Measurements from ENCODE around the gene CST9. TPM values are rescaled to one million over a fixed set of nuclear protein-coding genes. Genes with fewer than 3 reads are reported as not detected.

CST9 gene
- polyA plus RNA-seq, 1 experiment: not detected

DNA sequence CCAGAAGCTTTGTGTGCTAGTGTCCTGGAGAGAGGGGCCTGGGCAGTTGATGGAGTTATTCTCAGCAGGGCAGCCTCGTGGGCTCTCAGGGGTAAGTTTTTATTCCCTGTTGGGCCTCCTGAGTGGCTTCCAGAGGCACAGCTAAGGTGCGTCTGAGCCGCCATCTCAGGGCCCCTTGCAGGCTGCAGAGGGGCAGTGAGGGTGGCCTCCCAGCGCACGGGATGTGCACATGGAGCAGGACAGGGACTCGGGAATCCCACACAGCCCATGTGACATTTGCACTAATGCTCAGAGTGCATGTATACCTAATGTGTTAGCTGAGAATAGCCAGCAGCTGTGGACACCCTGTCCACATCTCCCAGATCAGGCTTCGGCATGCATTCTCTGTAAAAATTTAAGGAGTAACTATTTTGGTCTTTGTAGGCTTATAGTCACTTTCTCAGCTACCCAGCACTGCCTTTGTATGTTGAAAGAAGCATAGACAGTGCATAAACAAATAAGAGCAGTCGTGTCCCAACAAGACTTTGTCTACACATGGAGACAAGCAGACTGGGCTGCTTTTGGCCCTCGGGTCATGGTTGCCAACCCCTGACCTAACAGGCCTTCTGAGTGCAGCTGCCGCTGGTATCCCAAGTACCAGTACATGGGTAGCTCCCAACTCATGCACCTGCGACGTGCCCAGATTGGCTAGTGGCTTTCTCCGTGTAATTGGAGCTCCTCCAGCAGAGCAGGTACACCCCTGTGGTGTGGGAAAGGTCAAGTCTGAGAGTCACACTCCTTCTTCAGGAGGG is 18.8 kb downstream of the CST9 start:
- H3K4me3 ChIP-seq (ENCODE audit: low read depth, low read length): no peak overlapping the region
- DNase-seq (ENCODE audit: low read depth): no peak
- no peaks in the 10 kb centered on the region for H3K36me3 ChIP-seq (ENCODE audit: control insufficient read depth, insufficient read depth, low read length)
- TF ChIP-seq, protein P1, sequence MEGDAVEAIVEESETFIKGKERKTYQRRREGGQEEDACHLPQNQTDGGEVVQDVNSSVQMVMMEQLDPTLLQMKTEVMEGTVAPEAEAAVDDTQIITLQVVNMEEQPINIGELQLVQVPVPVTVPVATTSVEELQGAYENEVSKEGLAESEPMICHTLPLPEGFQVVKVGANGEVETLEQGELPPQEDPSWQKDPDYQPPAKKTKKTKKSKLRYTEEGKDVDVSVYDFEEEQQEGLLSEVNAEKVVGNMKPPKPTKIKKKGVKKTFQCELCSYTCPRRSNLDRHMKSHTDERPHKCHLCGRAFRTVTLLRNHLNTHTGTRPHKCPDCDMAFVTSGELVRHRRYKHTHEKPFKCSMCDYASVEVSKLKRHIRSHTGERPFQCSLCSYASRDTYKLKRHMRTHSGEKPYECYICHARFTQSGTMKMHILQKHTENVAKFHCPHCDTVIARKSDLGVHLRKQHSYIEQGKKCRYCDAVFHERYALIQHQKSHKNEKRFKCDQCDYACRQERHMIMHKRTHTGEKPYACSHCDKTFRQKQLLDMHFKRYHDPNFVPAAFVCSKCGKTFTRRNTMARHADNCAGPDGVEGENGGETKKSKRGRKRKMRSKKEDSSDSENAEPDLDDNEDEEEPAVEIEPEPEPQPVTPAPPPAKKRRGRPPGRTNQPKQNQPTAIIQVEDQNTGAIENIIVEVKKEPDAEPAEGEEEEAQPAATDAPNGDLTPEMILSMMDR (IDR thresholded peaks at IDR 0.05; ENCODE audit: insufficient read depth, low read depth, low read length): no peak
- CTCF ChIA-PET: interaction anchor here (0.7 to 1.5 kb wide), 3 partner anchors 11 to 31 kb away, joined by 3 read pairs; no protein-coding TSS in a partner anchor
- POLR2A ChIA-PET: no interaction called here
- H3K27me3 ChIP-seq (ENCODE audit: control insufficient read depth, insufficient read depth, low read length): no peaks in the 10 kb centered on the region

DNA sequence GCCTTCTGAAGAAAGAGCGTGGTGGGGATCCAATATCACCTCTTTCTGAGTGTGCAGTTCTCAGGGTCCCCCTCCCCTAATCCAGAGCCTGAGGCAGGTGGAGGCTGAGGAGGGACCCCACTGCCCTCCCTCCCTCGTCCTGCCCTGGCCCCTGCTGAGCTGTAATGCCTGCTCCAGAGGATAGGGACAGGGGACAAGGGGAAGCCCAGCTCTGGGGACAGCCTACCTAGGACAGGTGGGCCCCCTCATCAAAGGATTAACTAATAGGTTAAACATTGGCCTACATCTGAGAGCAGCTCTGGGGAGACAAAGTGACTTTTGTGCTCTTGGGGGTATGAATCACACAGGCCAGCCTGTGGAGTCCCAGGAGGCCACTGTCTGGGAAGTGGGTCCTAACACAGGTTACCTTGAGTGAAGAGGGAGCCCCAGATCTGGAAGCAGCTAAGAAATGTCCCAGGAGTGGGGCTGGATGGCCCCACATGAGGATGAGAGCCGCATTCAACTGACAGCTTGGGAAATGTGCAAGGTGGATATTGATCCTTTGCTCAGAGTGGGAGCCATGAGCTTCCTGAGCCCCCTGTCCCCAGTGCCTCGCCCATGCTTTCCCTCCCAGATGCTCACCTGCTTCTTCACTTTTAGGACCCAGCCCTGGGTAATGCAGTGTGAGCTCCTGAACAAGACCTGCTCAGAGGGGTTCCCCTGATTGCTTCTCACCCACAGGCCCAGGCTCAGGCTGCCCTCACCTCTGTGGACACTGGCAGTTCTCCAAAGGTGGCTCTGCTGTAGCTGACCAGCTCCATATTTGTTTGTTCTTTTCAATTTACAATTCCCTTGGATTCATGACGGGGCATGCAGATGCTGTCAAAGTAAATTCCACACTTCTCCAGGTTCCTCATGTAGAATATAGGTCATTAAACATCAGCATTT is 19.6 kb downstream of the CST9 start:
- TF ChIP-seq, protein P1 (IDR thresholded peaks at IDR 0.05; ENCODE audit: insufficient read depth, low read depth, low read length): no peak
- CTCF ChIA-PET: interaction anchor here (0.8 to 1.9 kb wide), 4 partner anchors 17 to 144 kb away, joined by 3 to 7 read pairs (median 3); no protein-coding TSS in a partner anchor
- Histone ChIP-seq H3K27me3 (ENCODE audit: control insufficient read depth, insufficient read depth, low read length) (no peaks in the 10 kb centered on the region), H3K4me3 (ENCODE audit: low read depth, low read length) (no peak overlapping the region), H3K36me3 (ENCODE audit: control insufficient read depth, insufficient read depth, low read length) (no peaks in the 10 kb centered on the region)
- no peak for DNase-seq (ENCODE audit: low read depth)
- POLR2A ChIA-PET: no interaction called here

DNA sequence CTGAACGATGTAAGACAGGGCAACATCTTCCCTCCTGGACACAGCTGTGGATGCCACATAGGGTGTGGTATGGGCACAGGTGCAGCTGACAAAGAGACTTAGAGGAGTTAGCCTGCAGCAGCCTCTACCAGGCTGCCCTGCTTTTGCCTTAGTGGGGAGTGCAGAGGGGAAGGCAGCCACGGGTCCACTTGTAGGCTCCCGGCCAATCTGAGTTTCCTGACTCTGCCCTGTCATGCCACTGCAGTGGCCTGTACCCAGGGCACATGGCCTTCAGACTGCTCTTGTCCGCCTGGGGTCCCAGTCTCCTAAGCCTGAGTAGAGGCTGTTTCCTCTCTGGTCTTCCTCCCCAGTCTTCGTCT is 20.3 kb downstream of the CST9 start:
- ChIA-PET CTCF (interaction anchor here (0.8 to 1.9 kb wide), 3 partner anchors 18 to 144 kb away, joined by 3 to 7 read pairs (median 3); no protein-coding TSS in a partner anchor), POLR2A (no interaction called here)
- no peaks in the 10 kb centered on the region for H3K27me3 ChIP-seq (ENCODE audit: control insufficient read depth, insufficient read depth, low read length)
- DNase-seq (ENCODE audit: low read depth): no peak
- no peak overlapping the region for H3K4me3 ChIP-seq (ENCODE audit: low read depth, low read length)
- TF ChIP-seq, protein P1 (IDR thresholded peaks at IDR 0.05; ENCODE audit: insufficient read depth, low read depth, low read length): no peak
- no peaks in the 10 kb centered on the region for H3K36me3 ChIP-seq (ENCODE audit: control insufficient read depth, insufficient read depth, low read length)

DNA sequence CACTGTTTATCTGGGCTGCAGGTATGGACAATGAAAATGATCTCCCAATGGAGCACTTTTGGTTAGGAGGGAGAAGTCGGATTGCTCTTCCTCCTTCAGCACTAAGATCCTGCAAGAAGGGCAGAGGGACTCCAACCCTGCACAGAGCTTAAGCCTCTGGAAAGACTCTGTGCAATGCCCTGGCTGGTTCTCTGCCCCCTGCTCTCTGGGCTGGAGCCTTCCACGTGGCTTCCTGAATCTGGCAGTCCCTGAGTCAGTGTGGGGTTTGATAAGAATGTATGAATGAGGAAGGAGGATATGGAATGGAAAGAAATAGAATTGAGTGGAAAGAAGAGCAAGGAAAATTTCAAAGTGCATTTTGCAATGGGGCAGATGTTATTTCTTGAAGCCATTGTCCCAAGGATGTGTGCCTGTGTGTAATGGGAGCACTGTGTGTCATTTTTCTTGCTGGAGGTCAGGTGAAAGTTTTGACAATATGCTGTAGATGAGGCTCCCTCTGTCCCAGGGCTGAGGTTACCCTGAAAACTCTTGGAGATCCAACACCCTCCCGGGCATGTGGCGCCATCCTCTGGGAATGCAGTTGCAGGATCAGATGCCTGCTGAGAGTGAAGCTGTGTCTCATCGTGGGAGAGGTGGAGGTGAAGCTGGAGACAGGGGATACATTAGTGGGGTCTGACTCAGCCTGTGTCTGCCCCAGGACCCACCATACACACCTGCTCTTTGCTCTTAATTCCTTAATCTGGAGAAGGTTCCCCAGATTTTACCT is 21.1 kb downstream of the CST9 start:
- TF ChIP-seq, protein P1 (IDR thresholded peaks at IDR 0.05; ENCODE audit: insufficient read depth, low read depth, low read length): no peak
- ChIA-PET CTCF (interaction anchor here (0.8 to 1.9 kb wide), 2 partner anchors 20 to 143 kb away, joined by 3 to 7 read pairs; no protein-coding TSS in a partner anchor), POLR2A (no interaction called here)
- no peak for DNase-seq (ENCODE audit: low read depth)
- Histone ChIP-seq H3K4me3 (ENCODE audit: low read depth, low read length) (no peak overlapping the region), H3K36me3 (ENCODE audit: control insufficient read depth, insufficient read depth, low read length) (no peaks in the 10 kb centered on the region), H3K27me3 (ENCODE audit: control insufficient read depth, insufficient read depth, low read length) (no peaks in the 10 kb centered on the region)

Data from BJ (cell line).